OCI-LY3 (cell line): ENCODE data around the gene DUSP6.

ENCODE experiments used
- EZH2phosphoT487 ChIP-seq: fragments of 200-600 bp; shearing (Covaris generic); IDR thresholded peaks from 2 replicates; pipeline ENCODE4 v1.6.1; 2018; ENCODE audit warnings: antibody characterized with exemption, mixed run types, low read depth
- TF ChIP-seq, protein P1 (sequence below): fragments of 200-600, 300-600 bp; sonication (generic); IDR thresholded peaks from 2 replicates; pipeline ENCODE4 v1.5.1; 2014; ENCODE audit warnings: antibody characterized with exemption, low read length, low read depth

DNA sequence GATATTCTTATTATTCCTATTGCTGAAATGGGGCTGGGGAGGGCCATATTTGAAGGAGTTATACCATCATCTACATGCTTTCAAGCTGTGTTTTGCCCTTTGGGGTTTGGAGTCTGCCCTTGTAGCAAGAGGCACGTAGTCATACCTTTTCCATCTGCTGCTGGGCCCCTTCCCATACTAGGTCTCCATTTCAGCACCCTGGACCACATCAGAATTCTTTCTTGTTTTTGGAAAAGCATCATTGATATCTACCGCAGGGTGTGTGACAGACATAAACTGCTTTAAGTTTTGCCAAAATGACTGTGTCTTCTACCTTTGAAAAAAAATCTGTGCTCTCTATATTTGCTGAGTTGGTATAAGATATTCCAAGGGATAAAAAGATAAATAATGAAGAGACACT, 12.3 kb upstream of the DUSP6 start:
- TF ChIP-seq, protein P1, sequence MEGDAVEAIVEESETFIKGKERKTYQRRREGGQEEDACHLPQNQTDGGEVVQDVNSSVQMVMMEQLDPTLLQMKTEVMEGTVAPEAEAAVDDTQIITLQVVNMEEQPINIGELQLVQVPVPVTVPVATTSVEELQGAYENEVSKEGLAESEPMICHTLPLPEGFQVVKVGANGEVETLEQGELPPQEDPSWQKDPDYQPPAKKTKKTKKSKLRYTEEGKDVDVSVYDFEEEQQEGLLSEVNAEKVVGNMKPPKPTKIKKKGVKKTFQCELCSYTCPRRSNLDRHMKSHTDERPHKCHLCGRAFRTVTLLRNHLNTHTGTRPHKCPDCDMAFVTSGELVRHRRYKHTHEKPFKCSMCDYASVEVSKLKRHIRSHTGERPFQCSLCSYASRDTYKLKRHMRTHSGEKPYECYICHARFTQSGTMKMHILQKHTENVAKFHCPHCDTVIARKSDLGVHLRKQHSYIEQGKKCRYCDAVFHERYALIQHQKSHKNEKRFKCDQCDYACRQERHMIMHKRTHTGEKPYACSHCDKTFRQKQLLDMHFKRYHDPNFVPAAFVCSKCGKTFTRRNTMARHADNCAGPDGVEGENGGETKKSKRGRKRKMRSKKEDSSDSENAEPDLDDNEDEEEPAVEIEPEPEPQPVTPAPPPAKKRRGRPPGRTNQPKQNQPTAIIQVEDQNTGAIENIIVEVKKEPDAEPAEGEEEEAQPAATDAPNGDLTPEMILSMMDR: no peak
- TF ChIP-seq EZH2phosphoT487: no peak
